GM04503 (cell line): ENCODE results near the gene GARIN5B.
A peak's percentile ranks its signal among the peaks of the same experiment; 100 is the strongest.
"Not testable (repeated sequence)": the region's sequence is repeated elsewhere in the genome, so short reads cannot be mapped to it uniquely, and the experiment has no call there.

Experiments used
- DNase-seq: peaks from one replicate; pipeline ENCODE4 v3.0.0-alpha.2; 2012; ENCODE audit warnings: low read depth

The GARIN5B gene

DNA sequence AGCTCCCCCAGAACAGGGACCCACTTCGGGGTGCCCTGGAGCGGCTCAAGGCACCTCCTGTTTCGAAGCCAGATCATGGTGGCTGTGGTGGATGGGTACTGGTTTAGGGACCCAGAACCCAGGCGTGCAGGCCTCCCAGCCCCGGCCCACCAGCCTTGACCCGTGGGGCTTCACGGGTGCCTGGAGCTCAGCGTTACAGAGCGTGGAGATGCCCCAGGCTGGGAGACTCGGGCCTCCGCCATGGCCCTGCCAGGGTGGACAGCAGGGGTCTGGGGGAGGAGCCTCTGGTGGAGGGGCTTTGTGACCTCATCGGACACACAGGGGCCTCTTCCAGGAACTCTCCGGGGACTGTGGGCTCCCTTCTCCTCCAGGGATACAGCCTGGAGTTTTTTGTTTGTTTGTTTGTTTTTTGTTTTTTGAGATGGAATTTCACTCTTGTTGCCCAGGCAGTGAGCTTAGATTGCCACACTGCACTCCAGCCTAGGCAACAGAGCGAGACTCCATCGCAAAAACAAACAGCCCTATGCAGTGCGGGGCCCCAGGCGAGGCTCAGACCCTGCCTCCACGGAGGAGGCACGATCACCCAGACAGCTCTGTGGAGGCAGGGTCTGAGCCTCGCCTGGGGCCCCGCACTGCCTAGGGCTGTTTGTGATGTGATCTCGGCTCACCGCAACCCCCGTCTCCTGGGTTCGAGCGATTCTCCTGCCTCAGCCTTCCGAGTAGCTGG is at the start of gene GARIN5B:
Gene GARIN5B (minus strand): TSS at position 271 of the 727 bp plus-strand sequence. CDS start 194 bp downstream, at position 77.
- no peak for DNase-seq

GRCh38 chr19:55410168-55410567 is 47.1 kb upstream of the GARIN5B start:
- no peak for DNase-seq

DNA sequence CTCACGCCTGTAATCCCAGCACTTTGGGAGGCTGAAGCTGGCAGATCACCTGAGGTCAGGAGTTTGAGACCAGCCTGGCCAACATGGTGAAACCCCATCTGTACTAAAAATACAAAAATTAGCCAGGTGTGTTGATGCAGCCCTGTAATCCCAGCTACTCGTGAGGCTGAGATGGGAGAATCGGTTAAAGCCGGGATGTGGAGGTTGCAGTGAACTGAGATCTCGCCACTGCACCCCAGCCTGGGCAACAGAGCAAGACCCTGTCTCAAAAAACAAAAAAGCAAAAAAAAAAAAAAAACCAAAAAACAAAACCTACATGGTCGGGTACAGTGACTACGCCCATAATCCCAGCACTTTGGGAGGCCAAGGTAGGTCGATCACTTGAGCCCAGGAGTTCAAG is 46.1 kb upstream of the GARIN5B start:
- not testable (repeated sequence) for DNase-seq

GRCh38 chr19:55408533-55408872 is 45.4 kb upstream of the GARIN5B start:
- DNase-seq: no peak

GRCh38 chr19:55407800-55408532 is 44.9 kb upstream of the GARIN5B start:
- peak; percentile 95 for DNase-seq

DNA sequence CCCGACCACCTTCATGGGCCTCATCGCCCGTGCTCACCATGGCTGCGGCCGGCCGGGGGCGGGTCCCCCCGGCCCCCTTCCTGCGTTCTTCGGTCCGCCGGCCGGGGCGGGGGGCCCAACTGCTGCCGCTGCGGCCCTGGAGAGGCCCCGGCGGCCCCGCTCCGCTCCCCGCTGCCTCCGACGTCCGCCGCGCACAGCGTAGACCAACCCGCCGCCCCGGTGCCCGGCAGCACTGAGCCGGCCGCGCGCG is 44.4 kb upstream of the GARIN5B start, which contains the start of gene UBE2S:
Gene UBE2S (minus strand): TSS at position 239 of the 250 bp plus-strand sequence. CDS start 199 bp downstream, at position 40.
- not testable (repeated sequence) for DNase-seq

DNA sequence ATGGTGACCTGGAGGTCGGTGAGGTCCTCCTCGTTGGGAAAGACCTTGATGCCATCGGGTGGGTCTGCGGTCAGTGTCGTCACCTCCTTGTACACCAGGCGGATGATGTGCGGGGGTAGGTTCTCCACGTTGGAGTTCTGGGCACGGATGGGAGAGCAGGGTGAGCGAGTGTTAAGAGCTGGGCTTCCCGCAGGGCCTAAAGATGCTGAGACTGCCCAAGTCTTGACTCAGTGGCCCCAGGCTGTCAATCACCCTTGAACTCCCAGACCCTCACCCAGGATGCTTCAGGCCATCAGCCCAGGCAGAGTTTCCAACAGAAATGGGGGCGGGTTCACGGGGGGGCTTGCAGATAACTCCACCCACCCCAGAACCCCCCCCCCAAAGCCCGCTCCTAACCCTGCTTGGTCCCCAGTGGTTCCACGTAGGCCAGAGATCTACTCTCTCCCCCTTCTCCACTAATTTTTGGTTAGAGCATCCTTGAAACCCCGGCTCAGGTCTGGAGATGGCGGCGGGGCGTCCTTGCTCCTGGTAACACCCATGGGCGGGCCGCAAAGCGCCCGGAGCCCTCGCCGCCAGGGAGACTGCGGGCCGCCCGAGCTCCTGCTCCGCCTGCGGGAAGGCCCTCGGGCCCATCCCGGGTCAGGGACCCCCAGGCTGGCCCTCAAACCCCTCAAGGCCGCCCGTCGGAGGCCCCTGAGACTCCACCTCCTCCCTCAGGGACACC is 43.9 kb upstream of the GARIN5B start:
- no peak for DNase-seq

DNA sequence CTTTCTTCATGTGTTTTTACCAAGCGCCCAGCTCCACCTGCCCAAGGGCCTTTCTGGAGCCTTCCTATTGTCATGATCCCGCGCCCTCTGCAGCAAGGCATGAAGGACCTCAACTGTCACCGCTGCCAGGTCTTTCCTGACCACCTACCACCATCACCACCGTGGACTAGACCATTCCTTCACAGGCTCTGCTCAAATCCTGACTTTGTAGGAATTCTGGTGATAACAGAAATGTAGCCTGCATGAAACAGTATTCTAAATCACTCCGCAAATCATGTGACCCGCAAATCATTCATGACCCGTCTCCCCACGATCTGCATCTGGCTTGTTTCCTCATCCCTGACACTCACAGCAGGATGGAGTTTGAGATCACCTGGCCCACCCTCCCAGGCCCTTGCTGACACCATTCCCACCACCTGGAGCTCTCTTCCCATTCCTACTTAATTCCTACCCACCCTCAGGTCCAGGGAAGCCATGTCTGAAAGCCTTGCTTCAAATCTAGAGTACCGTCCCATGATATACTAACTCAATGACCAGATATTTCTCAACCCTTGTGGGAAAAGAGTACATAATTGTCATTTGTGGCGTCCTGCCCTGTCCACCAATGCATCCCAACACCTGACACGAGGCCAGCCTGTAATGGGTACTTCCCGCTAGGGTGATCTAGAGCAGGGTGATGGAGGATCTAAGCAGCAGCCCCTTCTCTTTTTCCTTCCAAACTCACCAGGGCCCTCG is 43.2 kb upstream of the GARIN5B start:
- DNase-seq: no peak

GRCh38 chr19:55405638-55406037 is 42.6 kb upstream of the GARIN5B start:
- no peak for DNase-seq

GRCh38 chr19:55402509-55402908 is 39.4 kb upstream of the GARIN5B start:
- no peak for DNase-seq

GRCh38 chr19:55401390-55401789 is 38.3 kb upstream of the GARIN5B start:
- not testable (repeated sequence) for DNase-seq

- DNase-seq: no peak
Measured at GRCh38 chr19:55400281-55401087, 37.4 kb upstream of the GARIN5B start.

DNA sequence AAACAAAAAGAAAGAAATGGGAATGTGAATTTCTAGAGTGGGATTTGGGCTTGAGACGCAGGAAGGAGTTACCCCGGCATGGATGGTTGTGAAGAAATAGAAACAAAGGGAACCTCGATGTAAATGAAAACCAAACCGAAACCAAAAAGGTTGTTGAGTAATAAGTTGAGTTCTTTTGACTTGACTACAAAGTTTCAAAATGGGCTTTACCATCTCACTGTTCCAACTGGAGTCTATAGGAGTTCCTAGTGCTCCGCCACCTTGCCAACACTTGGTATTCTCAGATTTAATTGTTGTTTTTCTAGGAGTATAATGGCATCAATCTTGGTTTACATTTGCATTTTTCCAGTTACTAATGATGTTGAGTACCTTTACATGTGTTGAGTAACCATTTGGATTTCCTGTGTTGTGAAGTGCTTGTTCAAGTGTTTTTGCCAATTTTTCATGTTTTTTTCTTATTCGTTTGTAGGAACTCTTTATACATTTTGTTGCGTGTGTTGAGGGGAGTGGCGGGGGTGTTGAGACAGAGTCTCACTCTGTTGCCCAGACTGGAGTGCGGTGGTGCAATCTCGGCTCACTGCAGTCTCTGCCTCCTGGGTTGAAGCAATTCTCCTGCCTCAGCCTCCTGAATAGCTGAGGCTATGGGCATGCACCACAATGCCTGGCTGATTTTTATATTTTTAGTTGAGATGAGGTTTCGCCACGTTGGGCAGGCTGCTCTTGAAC is 35.3 kb upstream of the GARIN5B start:
- no peak for DNase-seq

DNA sequence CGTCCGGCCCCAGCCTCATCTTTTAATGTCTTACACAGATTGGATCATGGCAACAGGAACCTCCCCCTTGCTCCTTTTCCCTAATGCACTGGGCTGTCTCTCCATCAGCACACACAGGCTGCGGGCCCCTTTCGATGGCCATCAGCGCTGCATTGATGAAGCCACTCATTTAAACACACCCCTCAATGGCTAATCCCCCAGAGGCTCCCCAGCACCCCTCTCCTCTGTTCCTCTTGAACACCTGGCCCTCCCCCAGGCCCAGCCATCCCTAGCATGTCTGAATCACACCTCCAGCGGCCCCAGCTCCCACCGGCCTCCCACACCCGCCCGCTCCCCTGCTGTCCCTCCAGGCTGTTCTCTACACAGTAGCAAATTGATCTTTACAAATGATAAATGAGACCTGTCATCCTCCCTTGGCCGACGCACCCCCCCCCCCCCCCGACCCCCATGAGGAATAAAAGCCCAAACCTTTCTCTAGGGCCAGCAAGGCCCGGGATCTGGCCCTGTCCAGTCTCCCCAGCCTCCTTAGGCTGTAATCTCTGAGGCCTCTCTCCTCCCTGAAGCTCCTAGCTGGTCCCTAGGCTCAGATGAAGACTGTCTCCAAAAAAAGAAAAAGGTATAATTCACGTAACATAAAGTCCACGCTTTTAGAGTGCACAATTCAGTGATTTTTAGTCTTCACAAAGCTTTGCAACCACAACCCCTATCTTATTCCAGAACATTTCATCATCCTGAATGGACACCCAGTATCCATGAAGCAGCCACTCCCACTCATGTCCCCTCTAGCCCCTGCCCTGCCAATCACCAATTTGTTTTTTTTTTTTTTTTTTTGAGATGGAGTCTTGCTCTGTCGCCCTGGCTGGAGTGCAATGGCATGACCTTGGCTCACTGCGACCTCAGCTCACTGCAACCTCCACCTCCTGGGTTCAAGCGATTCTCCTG is 30.0 kb upstream of the GARIN5B start:
- no peak for DNase-seq

- no peak for DNase-seq
Measured at GRCh38 chr19:55391702-55392615, 28.9 kb upstream of the GARIN5B start.

GRCh38 chr19:55391191-55391670 is 28.2 kb upstream of the GARIN5B start:
- DNase-seq: no peak

- no peak for DNase-seq
Measured at GRCh38 chr19:55390461-55390880, 27.4 kb upstream of the GARIN5B start.
